ENCODE measurements around the gene CCR6.
A peak's percentile ranks its signal among the peaks of the same experiment; 100 is the strongest.

CCR6 gene

GRCh38 chr6:167108278-167108677 is 14.6 kb upstream of the CCR6 start:
- Histone ChIP-seq H3K9me3 (ENCODE audit: insufficient read depth, low read length) (no peaks in the 10 kb centered on the region), H2AFZ (ENCODE audit: low read depth, low read length) (no peak overlapping the region), H3K79me2 (ENCODE audit: low read length) (no peaks in the 10 kb centered on the region), H3K4me3 (ENCODE audit: low read length) (no peak overlapping the region), H3K9ac (ENCODE audit: low read length) (no peak overlapping the region), H4K20me1 (ENCODE audit: insufficient read depth, low read length) (no peaks in the 10 kb centered on the region), H3K27me3 (ENCODE audit: low read depth, low read length) (peaks cover 76% of the 10 kb centered on the region), H3K4me1 (ENCODE audit: low read length) (peaks cover 40% of the 10 kb centered on the region), H3K27ac (ENCODE audit: low read length) (no peak overlapping the region), H3K36me3 (replicated peaks; ENCODE audit: low read depth, low read length) (no peaks in the 10 kb centered on the region), H3K4me2 (ENCODE audit: low read length) (no peak overlapping the region)
- TF ChIP-seq EZH2phosphoT487 (IDR thresholded peaks at IDR 0.05; ENCODE audit: low read depth) = no peak
- TF ChIP-seq, protein P1, sequence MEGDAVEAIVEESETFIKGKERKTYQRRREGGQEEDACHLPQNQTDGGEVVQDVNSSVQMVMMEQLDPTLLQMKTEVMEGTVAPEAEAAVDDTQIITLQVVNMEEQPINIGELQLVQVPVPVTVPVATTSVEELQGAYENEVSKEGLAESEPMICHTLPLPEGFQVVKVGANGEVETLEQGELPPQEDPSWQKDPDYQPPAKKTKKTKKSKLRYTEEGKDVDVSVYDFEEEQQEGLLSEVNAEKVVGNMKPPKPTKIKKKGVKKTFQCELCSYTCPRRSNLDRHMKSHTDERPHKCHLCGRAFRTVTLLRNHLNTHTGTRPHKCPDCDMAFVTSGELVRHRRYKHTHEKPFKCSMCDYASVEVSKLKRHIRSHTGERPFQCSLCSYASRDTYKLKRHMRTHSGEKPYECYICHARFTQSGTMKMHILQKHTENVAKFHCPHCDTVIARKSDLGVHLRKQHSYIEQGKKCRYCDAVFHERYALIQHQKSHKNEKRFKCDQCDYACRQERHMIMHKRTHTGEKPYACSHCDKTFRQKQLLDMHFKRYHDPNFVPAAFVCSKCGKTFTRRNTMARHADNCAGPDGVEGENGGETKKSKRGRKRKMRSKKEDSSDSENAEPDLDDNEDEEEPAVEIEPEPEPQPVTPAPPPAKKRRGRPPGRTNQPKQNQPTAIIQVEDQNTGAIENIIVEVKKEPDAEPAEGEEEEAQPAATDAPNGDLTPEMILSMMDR (IDR thresholded peaks at IDR 0.05; ENCODE audit: low read depth, low read length) = no peak

GRCh38 chr6:167109651-167110050 is 13.2 kb upstream of the CCR6 start:
- no peak overlapping the region for H3K9ac ChIP-seq (ENCODE audit: low read length)
- H2AFZ ChIP-seq (ENCODE audit: low read depth, low read length) = no peak overlapping the region
- H4K20me1 ChIP-seq (ENCODE audit: insufficient read depth, low read length) = no peaks in the 10 kb centered on the region
- H3K27me3 ChIP-seq (ENCODE audit: low read depth, low read length) = peaks cover 73% of the 10 kb centered on the region
- no peak overlapping the region for H3K4me2 ChIP-seq (ENCODE audit: low read length)
- H3K4me1 ChIP-seq (ENCODE audit: low read length) = peaks cover 41% of the 10 kb centered on the region
- H3K36me3 ChIP-seq (replicated peaks; ENCODE audit: low read depth, low read length) = no peaks in the 10 kb centered on the region
- H3K27ac ChIP-seq (ENCODE audit: low read length) = no peak overlapping the region
- H3K4me3 ChIP-seq (ENCODE audit: low read length) = no peak overlapping the region
- TF ChIP-seq EZH2phosphoT487 (IDR thresholded peaks at IDR 0.05; ENCODE audit: low read depth) = no peak
- TF ChIP-seq, protein P1 (IDR thresholded peaks at IDR 0.05; ENCODE audit: low read depth, low read length) = no peak
- H3K79me2 ChIP-seq (ENCODE audit: low read length) = no peaks in the 10 kb centered on the region
- H3K9me3 ChIP-seq (ENCODE audit: insufficient read depth, low read length) = no peaks in the 10 kb centered on the region

DNA sequence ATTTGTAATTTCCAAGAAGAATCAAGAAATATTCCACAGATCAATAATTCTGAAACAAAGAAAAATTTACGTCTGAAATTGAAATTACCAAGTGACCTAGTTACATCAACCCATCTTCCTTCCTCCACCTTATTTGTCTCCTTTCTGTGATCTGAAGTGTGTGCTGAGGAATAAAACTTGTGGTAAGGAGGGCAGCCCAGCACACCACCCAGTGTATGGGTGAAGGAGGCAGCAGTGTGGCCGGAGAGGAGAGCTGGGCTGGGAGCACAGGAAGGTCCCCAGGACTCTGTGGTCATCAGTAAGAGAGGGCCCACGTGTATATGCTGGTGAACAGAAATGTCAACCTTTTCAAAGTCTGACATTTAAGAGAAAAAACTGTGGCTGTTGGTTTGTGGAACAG is 11.3 kb upstream of the CCR6 start:
- Histone ChIP-seq H3K4me3 (ENCODE audit: low read length) (no peak overlapping the region), H3K36me3 (replicated peaks; ENCODE audit: low read depth, low read length) (no peaks in the 10 kb centered on the region), H3K9me3 (ENCODE audit: insufficient read depth, low read length) (no peaks in the 10 kb centered on the region), H4K20me1 (ENCODE audit: insufficient read depth, low read length) (no peaks in the 10 kb centered on the region), H3K27me3 (ENCODE audit: low read depth, low read length) (peaks cover 66% of the 10 kb centered on the region), H3K9ac (ENCODE audit: low read length) (no peak overlapping the region), H3K4me1 (ENCODE audit: low read length) (peaks cover 48% of the 10 kb centered on the region), H2AFZ (ENCODE audit: low read depth, low read length) (no peak overlapping the region), H3K27ac (ENCODE audit: low read length) (no peak overlapping the region), H3K79me2 (ENCODE audit: low read length) (no peaks in the 10 kb centered on the region), H3K4me2 (ENCODE audit: low read length) (no peak overlapping the region)
- TF ChIP-seq EZH2phosphoT487 (IDR thresholded peaks at IDR 0.05; ENCODE audit: low read depth) = no peak
- TF ChIP-seq, protein P1 (IDR thresholded peaks at IDR 0.05; ENCODE audit: low read depth, low read length) = no peak

DNA sequence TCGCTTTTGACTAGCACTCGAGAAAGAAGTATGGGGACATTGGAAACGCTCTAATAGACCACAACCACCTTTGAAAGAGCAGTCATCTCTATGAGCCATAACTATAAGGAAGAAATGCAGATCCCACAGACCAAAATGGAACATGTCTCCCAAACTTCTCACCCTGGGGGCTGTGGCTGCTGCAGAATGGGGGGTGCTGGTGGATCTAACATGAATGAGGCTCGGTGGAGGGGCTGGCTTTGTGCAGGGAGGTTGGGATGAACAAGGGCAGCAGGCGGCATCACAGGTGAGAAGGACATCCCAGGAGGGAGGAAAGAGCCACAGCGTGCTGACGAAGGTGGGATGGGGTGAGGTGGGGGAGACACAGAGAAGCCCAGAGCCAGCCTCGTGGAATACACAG is 10.5 kb upstream of the CCR6 start:
- Histone ChIP-seq H3K36me3 (replicated peaks; ENCODE audit: low read depth, low read length) (no peaks in the 10 kb centered on the region), H3K9ac (ENCODE audit: low read length) (no peak overlapping the region), H3K27me3 (ENCODE audit: low read depth, low read length) (peaks cover 60% of the 10 kb centered on the region), H3K27ac (ENCODE audit: low read length) (no peak overlapping the region), H3K4me1 (ENCODE audit: low read length) (peaks cover 48% of the 10 kb centered on the region), H3K4me2 (ENCODE audit: low read length) (peak overlapping the region; percentile 97), H3K9me3 (ENCODE audit: insufficient read depth, low read length) (no peaks in the 10 kb centered on the region), H3K79me2 (ENCODE audit: low read length) (no peaks in the 10 kb centered on the region), H3K4me3 (ENCODE audit: low read length) (peak overlapping the region; percentile 46), H2AFZ (ENCODE audit: low read depth, low read length) (no peak overlapping the region), H4K20me1 (ENCODE audit: insufficient read depth, low read length) (no peaks in the 10 kb centered on the region)
- no peak for TF ChIP-seq EZH2phosphoT487 (IDR thresholded peaks at IDR 0.05; ENCODE audit: low read depth)
- TF ChIP-seq, protein P1 (IDR thresholded peaks at IDR 0.05; ENCODE audit: low read depth, low read length) = no peak
